HEK293T (cell line): Measurements from ENCODE around the gene TIMM9.

Experiments used
- CTCF ChIA-PET: fragments of 350-600 bp; formaldehyde crosslinking; extraction: SDS; loops from one replicate; lab custom pipeline; 2021; ENCODE audit warnings: antibody characterized with exemption, inconsistent platforms; lab: Yijun Ruan, JAX
- POLR2A ChIA-PET: fragments of 350-600 bp; formaldehyde crosslinking; extraction: SDS; loops from one replicate; lab custom pipeline; 2020; ENCODE audit warnings: antibody characterized with exemption, inconsistent platforms; lab: Yijun Ruan, JAX
- DNase-seq: peaks from one replicate; pipeline ENCODE4 v3.0.0; 2012; ENCODE audit warnings: mixed read lengths; ENCODE audit errors: extremely low spot score
- ARNT ChIP-seq: fragments of 450-650 bp; IDR thresholded peaks from 2 replicates; pipeline ENCODE4 v1.6.1; 2017; ENCODE audit warnings: mild to moderate bottlenecking
- BHLHE40 ChIP-seq: fragments of 450-650 bp; IDR thresholded peaks from 2 replicates; pipeline ENCODE4 v1.6.1; 2016; ENCODE audit warnings: mild to moderate bottlenecking, moderate library complexity, borderline replicate concordance
- CTBP1 ChIP-seq: fragments of 450-650 bp; IDR thresholded peaks from 2 replicates; pipeline ENCODE4 v1.6.1; 2016; ENCODE audit warnings: borderline replicate concordance
- ELF4 ChIP-seq: fragments of 450-650 bp; IDR thresholded peaks from 2 replicates; pipeline ENCODE4 v1.6.1; 2017; ENCODE audit warnings: antibody characterized with exemption
- FOXA1 ChIP-seq: fragments of 450-650 bp; IDR thresholded peaks from 2 replicates; pipeline ENCODE4 v1.6.1; 2016; ENCODE audit warnings: mild to moderate bottlenecking
- FOXK2 ChIP-seq: fragments of 450-650 bp; IDR thresholded peaks from 2 replicates; pipeline ENCODE4 v1.6.1; 2016; ENCODE audit warnings: mild to moderate bottlenecking
- FOXM1 ChIP-seq: fragments of 450-650 bp; IDR thresholded peaks from 2 replicates; pipeline ENCODE4 v1.6.1; 2017; ENCODE audit warnings: mild to moderate bottlenecking, borderline replicate concordance
- HDGF ChIP-seq: fragments of 450-650 bp; IDR thresholded peaks from 2 replicates; pipeline ENCODE4 v1.6.1; 2017; ENCODE audit warnings: antibody characterized with exemption, borderline replicate concordance
- L3MBTL2 ChIP-seq: fragments of 450-650 bp; conservative IDR thresholded peaks from 2 replicates; pipeline ENCODE4 v1.6.1; 2016; ENCODE audit warnings: mild to moderate bottlenecking
- LEF1 ChIP-seq: fragments of 450-650 bp; IDR thresholded peaks from 2 replicates; pipeline ENCODE4 v1.6.1; 2017; ENCODE audit warnings: mild to moderate bottlenecking, borderline replicate concordance
- NFRKB ChIP-seq: fragments of 450-650 bp; IDR thresholded peaks from 2 replicates; pipeline ENCODE4 v1.6.1; 2016; ENCODE audit warnings: mild to moderate bottlenecking, moderate library complexity
- SP1 ChIP-seq: fragments of 450-650 bp; IDR thresholded peaks from 2 replicates; pipeline ENCODE4 v1.6.1; 2017
- SUZ12 ChIP-seq: fragments of 450-650 bp; IDR thresholded peaks from 2 replicates; pipeline ENCODE4 v1.6.1; 2016; ENCODE audit warnings: mild to moderate bottlenecking
- TARDBP ChIP-seq: fragments of 450-650 bp; IDR thresholded peaks from 2 replicates; pipeline ENCODE4 v1.6.1; 2016
- ZNF384 ChIP-seq: fragments of 450-650 bp; IDR thresholded peaks from 2 replicates; pipeline ENCODE4 v1.6.1; 2016
- TF ChIP-seq, protein P1 (sequence below): fragments of 450-650 bp; IDR thresholded peaks from 2 replicates; pipeline ENCODE4 v1.6.1; 2016

TIMM9 gene

DNA sequence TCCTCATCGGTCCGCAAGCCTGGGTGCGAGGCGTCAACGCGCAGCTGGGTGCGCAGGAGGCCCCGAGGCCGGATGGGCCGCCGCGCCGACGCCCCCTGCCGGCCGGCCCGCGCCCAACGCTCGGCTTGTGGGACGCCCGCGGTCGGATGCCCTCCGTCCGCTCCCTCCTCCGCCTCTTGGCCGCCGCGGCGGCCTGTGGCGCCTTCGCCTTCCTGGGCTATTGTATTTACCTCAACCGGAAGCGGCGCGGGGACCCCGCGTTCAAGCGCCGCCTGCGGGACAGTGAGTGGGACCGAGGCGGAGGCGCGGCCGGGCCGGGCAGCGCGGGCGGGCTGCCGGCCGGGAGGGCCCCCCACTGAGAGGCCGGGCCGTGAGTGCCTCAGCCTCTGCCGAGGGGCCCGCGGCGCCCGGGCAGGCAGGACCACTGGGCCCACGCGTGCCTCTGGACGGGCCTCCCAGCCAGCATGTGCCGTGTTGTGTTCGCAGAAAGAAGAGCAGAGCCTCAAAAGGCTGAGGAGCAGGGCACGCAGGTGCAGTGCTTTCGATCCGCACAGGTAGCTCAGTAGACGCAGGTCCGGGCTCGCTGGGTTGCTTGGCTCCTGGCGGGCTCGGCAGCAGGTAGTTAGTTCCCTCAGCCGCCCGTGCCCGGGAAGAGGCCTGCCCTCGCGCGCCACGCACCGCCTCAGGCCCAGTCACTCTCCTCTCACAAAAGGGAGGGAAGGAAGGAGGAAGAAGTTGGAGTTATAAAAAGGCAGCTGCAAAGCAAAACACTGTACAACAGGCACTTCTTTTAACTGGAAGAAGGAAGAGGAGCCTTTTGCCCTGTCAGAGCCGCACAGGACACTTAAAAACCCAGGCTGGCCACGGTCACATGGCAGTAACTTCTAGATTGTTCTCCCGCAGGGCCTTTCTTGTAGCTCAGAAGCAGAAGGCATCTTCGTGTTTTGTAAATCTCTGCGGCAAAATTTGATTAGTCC is 31.2 kb downstream of the TIMM9 start, which contains the start of gene TOMM20L:
Gene TOMM20L, plus strand, starts transcription at position 119 of the 977 bp plus-strand sequence. Its CDS starts 28 bp downstream, at position 147.
- ChIA-PET CTCF (interaction anchor here (0.6 to 1.2 kb wide), 7 partner anchors 8 to 363 kb away, joined by 3 to 4 read pairs (median 3); no protein-coding TSS in a partner anchor), POLR2A (interaction anchor here (0.5 to 2.9 kb wide), 8 partner anchors 10 to 1006 kb away, joined by 3 to 12 read pairs (median 3); partner anchors contain the start of genes ARID4A and NAA30)
- peak; percentile 89 for DNase-seq
- TF ChIP-seq NFRKB = no peak
- no peak for TF ChIP-seq ZNF384
- peak; percentile 36 for TF ChIP-seq L3MBTL2
- TF ChIP-seq LEF1 = 0 out of 2 replicates have a peak, but pooled peaks have one; percentile 83
- 0 out of 2 replicates have a peak, but pooled peaks have one; percentile 23 for TF ChIP-seq FOXM1
- no peak for TF ChIP-seq BHLHE40
- TF ChIP-seq CTBP1 = no peak

DNA sequence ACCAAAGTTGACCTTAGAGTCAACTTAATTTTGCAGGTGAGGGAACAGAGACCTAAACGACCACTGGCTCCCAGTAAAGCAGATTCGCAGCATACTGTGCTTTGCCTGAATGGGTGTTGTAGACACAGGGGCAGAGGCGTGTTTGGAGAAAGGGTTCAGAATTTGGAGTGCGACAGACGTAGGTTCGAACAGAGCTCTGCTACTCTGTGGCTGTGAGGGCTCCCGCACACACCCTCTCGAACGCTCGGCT is 31.8 kb downstream of the TIMM9 start:
- TF ChIP-seq L3MBTL2 (peak; percentile 69), FOXK2 (no peak)
- DNase-seq = no peak
- CTCF ChIA-PET = interaction anchor here (0.6 to 1.2 kb wide), 4 partner anchors 9 to 364 kb away, joined by 3 to 4 read pairs (median 3); no protein-coding TSS in a partner anchor
- POLR2A ChIA-PET = interaction anchor here (0.7 to 2.9 kb wide), 4 partner anchors 16 to 278 kb away, joined by 3 to 12 read pairs (median 4); partner anchors contain the start of gene ARID4A

DNA sequence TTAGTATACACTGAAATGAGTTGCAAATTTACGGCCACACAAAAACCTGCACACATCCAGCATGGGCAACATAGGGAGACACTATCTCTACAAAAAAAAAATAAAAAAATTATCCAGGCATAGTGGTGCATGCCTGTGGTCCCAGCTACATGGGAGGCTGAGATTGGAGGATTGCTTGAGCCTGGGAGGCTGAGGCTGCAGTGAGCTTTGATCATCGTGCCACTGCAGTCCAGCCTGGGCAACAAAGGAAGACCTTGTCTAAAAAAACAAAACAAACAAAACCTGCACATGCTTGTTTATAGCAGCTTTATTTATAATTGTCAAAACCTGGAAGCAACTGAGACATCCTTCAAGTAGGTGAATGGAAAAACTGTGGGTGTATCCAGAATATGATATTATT is 36.5 kb downstream of the TIMM9 start:
- CTCF ChIA-PET = no interaction called here
- TF ChIP-seq FOXA1 = no peak
- no peak for TF ChIP-seq TARDBP
- no peak for TF ChIP-seq ELF4
- no peak for TF ChIP-seq HDGF
- no peak for TF ChIP-seq LEF1
- DNase-seq = no peak
- POLR2A ChIA-PET = no interaction called here

DNA sequence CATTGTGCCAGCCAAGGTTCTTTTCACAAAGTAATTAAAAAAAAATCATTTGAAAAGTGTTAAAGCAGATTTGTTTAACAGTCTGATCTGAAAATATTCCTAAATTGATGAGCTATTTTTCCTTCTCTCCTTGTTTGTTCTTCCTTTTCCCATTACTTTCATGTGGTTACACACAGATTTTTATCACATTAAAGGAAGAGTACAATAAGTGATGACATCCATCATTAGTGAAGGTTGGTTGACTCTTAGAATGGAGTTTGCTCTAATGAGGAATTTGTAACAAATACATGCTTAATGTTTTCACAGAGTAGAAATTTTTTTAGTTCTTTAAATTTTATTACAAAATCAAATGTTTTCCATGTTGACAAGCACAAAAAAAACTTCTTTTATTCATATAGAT is 50.5 kb downstream of the TIMM9 start:
- TF ChIP-seq, protein P1, sequence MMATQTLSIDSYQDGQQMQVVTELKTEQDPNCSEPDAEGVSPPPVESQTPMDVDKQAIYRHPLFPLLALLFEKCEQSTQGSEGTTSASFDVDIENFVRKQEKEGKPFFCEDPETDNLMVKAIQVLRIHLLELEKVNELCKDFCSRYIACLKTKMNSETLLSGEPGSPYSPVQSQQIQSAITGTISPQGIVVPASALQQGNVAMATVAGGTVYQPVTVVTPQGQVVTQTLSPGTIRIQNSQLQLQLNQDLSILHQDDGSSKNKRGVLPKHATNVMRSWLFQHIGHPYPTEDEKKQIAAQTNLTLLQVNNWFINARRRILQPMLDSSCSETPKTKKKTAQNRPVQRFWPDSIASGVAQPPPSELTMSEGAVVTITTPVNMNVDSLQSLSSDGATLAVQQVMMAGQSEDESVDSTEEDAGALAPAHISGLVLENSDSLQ = no peak
- TF ChIP-seq FOXM1 (no peak), SP1 (no peak), ARNT (no peak), CTBP1 (no peak), FOXA1 (no peak), BHLHE40 (no peak), TARDBP (no peak), ZNF384 (no peak), FOXK2 (no peak), HDGF (no peak), ELF4 (no peak), SUZ12 (no peak), NFRKB (no peak), LEF1 (no peak), L3MBTL2 (no peak)
- POLR2A ChIA-PET = no interaction called here
- no peak for DNase-seq
- CTCF ChIA-PET = interaction anchor here (1.5 kb wide), 1 partner anchor 20 kb away, joined by 3 read pairs; no protein-coding TSS in a partner anchor

DNA sequence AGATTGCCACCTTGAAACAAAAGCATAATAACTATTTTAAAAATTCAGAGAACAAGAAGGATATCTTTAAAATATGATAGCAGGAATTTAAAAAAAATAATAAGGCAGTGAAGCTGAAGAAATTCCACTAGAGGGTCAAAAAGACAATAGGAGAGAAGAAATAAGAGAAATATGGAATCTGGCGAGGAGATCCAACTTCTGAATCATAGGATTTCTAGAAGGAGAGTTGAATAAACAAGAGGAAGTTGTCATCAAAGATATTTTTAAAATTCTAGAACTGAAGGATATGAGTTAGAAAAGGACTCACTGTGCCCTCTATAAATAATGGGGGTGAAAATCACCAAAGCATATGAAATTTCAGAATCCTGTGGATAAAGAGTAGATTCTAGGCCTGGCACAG is 58.4 kb downstream of the TIMM9 start:
- POLR2A ChIA-PET = no interaction called here
- TF ChIP-seq TARDBP (no peak), ARNT (no peak), BHLHE40 (no peak), HDGF (no peak), LEF1 (no peak), SP1 (no peak), CTBP1 (no peak), FOXM1 (no peak), ELF4 (no peak), FOXA1 (no peak), FOXK2 (no peak), L3MBTL2 (no peak), ZNF384 (no peak), SUZ12 (no peak)
- TF ChIP-seq, protein P1 = no peak

DNA sequence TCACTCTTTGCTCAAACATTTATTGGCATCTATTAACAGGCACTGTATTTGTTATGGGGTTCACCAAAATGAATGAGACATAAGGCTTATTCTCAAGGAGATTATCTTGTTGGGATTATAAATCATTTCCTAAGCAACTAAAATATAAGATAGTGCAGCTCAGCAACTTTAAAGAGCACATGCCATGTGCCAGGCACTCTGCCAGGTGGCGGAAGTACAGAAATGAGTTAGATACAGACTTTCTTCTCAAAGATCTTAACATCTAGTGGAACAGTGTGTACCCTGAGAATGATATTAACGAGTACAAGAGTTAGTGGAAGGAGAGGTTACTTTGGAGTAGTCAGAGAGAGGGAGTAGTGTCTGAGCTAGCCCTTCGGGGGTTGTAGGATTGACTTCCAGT is 60.0 kb downstream of the TIMM9 start:
- TF ChIP-seq CTBP1 = no peak
- no peak for TF ChIP-seq NFRKB
- TF ChIP-seq ELF4 = no peak
- TF ChIP-seq TARDBP = no peak
- no peak for TF ChIP-seq LEF1
- TF ChIP-seq FOXK2 = no peak
- TF ChIP-seq SP1 = no peak
- no peak for TF ChIP-seq SUZ12
- no peak for TF ChIP-seq L3MBTL2
- no peak for TF ChIP-seq ZNF384
- no peak for TF ChIP-seq FOXM1
- POLR2A ChIA-PET = no interaction called here
- CTCF ChIA-PET = no interaction called here
- no peak for DNase-seq

More for the DNA sequence above, 58.4 kb downstream of the TIMM9 start:
- no peak for DNase-seq
- CTCF ChIA-PET = no interaction called here

DNA sequence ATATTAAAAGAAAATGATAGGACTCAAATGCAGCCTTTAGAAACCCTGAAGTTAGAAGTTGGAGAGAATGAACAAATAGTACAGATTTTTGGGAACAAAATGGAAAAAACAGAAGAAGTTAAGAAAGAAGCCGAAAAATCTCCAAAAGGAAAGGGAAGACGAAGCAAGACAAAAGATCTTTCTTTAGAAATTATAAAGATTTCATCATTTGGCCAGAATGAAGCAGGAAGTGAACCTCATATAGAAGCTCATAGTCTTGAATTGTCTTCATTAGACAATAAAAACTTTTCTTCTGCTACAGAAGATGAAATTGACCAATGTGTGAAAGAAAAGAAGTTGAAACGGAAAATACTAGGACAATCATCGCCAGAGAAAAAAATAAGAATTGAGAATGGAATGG is 63.0 kb downstream of the TIMM9 start:
- ChIA-PET POLR2A (interaction anchor here (1.0 kb wide), 1 partner anchor 63 kb away, joined by 3 read pairs; the partner anchor contains the start of genes KIAA0586 and TIMM9), CTCF (no interaction called here)
- TF ChIP-seq FOXM1 (no peak), LEF1 (no peak), NFRKB (no peak), ARNT (no peak), L3MBTL2 (no peak), SP1 (no peak), CTBP1 (no peak), BHLHE40 (no peak), ZNF384 (no peak), SUZ12 (no peak)
- no peak for DNase-seq
